ENCODE results near the gene RBM20.

GRCh38 chr10:110748970-110749369 is 104.8 kb downstream of the RBM20 start:
- TF ChIP-seq EZH2phosphoT487 (IDR thresholded peaks at IDR 0.05; ENCODE audit: low read length) (no peak), EZH2 (optimal IDR thresholded peaks at IDR 0.05; ENCODE audit: low read depth, low read length) (no peak)

Data from MM.1S (cell line).